K562 (cell line): ENCODE measurements around the gene ATAD3C. TPM values are rescaled to one million over a fixed set of nuclear protein-coding genes. Genes with fewer than 3 reads are reported as not detected.
A peak's percentile ranks its signal among the peaks of the same experiment; 100 is the strongest.

Experiments
- ATF4 ChIP-seq: fragments of 450-650 bp; formaldehyde crosslinking; IDR thresholded peaks from 2 replicates; pipeline ENCODE4 v1.4.0; 2022; ENCODE audit warnings: mild to moderate bottlenecking, moderate library complexity
- CREB5 ChIP-seq: fragments of 250-450 bp; sonication (Bioruptor Pico); IDR thresholded peaks from 2 replicates; pipeline ENCODE4 v1.5.0; 2020; ENCODE audit warnings: mild to moderate bottlenecking
- CXXC5 ChIP-seq: fragments of 250-450 bp; sonication (Bioruptor Pico); IDR thresholded peaks from 2 replicates; pipeline ENCODE4 v1.8.0; 2022; ENCODE audit warnings: inconsistent platforms, mild to moderate bottlenecking, moderate library complexity
- ELF4 ChIP-seq: fragments of 450-650 bp; formaldehyde crosslinking; IDR thresholded peaks from 2 replicates; pipeline ENCODE4 v1.4.0; 2022; ENCODE audit warnings: missing genetic modification characterization
- ELK1 ChIP-seq: sonication (generic); formaldehyde crosslinking; IDR thresholded peaks from 2 replicates; pipeline ENCODE4 v1.8.1; 2022; ENCODE audit warnings: missing genetic modification reagents
- ERF ChIP-seq: fragments of 450-650 bp; formaldehyde crosslinking; IDR thresholded peaks from 2 replicates; pipeline ENCODE4 v1.4.0; 2020; ENCODE audit warnings: mild to moderate bottlenecking, mixed read lengths
- FOXM1 ChIP-seq, 2 experiments: fragments of 450-650 bp in 1 of 2; sonication (generic) in 1 of 2; formaldehyde crosslinking in 1 of 2; IDR thresholded peaks; 2 replicates each; pipeline versions ENCODE4 v1.6.1 to v1.9.0; 2017 to 2022; ENCODE audit warnings: low read depth in 2 of 2, mild to moderate bottlenecking in 2 of 2, missing genetic modification reagents in 1 of 2, moderate library complexity in 1 of 2
- FOXP1 ChIP-seq: sonication (generic); formaldehyde crosslinking; IDR thresholded peaks from 2 replicates; pipeline ENCODE4 v1.8.0; 2022; ENCODE audit warnings: mild to moderate bottlenecking, missing genetic modification reagents
- HDAC2 ChIP-seq: fragments of 450-650 bp; IDR thresholded peaks from 2 replicates; pipeline ENCODE4 v1.6.1; 2016; ENCODE audit warnings: mild to moderate bottlenecking
- HMGXB4 ChIP-seq: sonication (generic); formaldehyde crosslinking; IDR thresholded peaks from 2 replicates; pipeline ENCODE4 v1.8.1; 2023; ENCODE audit warnings: mild to moderate bottlenecking, missing genetic modification reagents
- KLF10 ChIP-seq: fragments of 250-450 bp; sonication (Bioruptor Pico); IDR thresholded peaks from 2 replicates; pipeline ENCODE4 v1.6.1; 2021; ENCODE audit warnings: matching md5 sums
- KLF6 ChIP-seq: fragments of 250-450 bp; sonication (Bioruptor Pico); IDR thresholded peaks from 2 replicates; pipeline ENCODE4 v1.4.0; 2020; ENCODE audit warnings: mild to moderate bottlenecking, moderate library complexity, borderline replicate concordance
- LCOR ChIP-seq: sonication (generic); formaldehyde crosslinking; IDR thresholded peaks from 2 replicates; pipeline ENCODE4 v1.8.0; 2022; ENCODE audit warnings: mild to moderate bottlenecking, missing genetic modification reagents
- MYC ChIP-seq, 2 experiments: fragments of 250-450 bp in 1 of 2; sonication (Bioruptor Pico) in 1 of 2; IDR thresholded peaks; 2 replicates each; pipeline versions ENCODE4 v1.5.1 to v1.6.1; 2012 to 2021; ENCODE audit warnings: low read depth in 2 of 2, borderline replicate concordance in 1 of 2, improper control_type of control experiment in 1 of 2, low read length in 1 of 2, mild to moderate bottlenecking in 1 of 2, moderate library complexity in 1 of 2
- NCOA4 ChIP-seq: fragments of 450-650 bp; IDR thresholded peaks from 2 replicates; pipeline ENCODE4 v1.6.1; 2018; ENCODE audit warnings: mild to moderate bottlenecking; ENCODE audit not compliant: partially characterized antibody
- NR2C1 ChIP-seq, 2 experiments: fragments of 450-650 bp; IDR thresholded peaks; 2 replicates each; pipeline ENCODE4 v1.6.1; 2017; ENCODE audit warnings: mild to moderate bottlenecking in 2 of 2, antibody characterized with exemption in 1 of 2, inconsistent platforms in 1 of 2, missing compliant biosample characterization in 1 of 2, missing genetic modification characterization in 1 of 2
- SIX5 ChIP-seq, 2 experiments: IDR thresholded peaks; 2 replicates each; pipeline ENCODE4 v1.6.1; 2011; ENCODE audit warnings: low read length in 2 of 2, borderline replicate concordance in 1 of 2, low read depth in 1 of 2, mild to moderate bottlenecking in 1 of 2, moderate library complexity in 1 of 2; ENCODE audit not compliant: insufficient read depth in 1 of 2
- SLC30A9 ChIP-seq: fragments of 250-450 bp; sonication (Bioruptor Pico); IDR thresholded peaks from 2 replicates; pipeline ENCODE4 v1.8.0; 2022; ENCODE audit warnings: mild to moderate bottlenecking, moderate library complexity
- SMARCA4 ChIP-seq: fragments of 450-650 bp; IDR thresholded peaks from 2 replicates; pipeline ENCODE4 v1.6.1; 2016
- SRSF7 ChIP-seq: fragments of 200-400 bp; formaldehyde crosslinking; optimal IDR thresholded peaks from 2 replicates; pipeline ENCODE3; 2017; ENCODE audit warnings: mild to moderate bottlenecking, low read depth, low read length
- TARDBP ChIP-seq: fragments of 450-650 bp; IDR thresholded peaks from 2 replicates; pipeline ENCODE4 v1.6.1; 2016
- TCFL5 ChIP-seq: fragments of 250-450 bp; sonication (Bioruptor Pico); conservative IDR thresholded peaks from 2 replicates; pipeline ENCODE4 v1.6.1; 2021; ENCODE audit warnings: mild to moderate bottlenecking, moderate library complexity, matching md5 sums
- ZNF239 ChIP-seq: fragments of 250-450 bp; sonication (Bioruptor Pico); IDR thresholded peaks from 2 replicates; pipeline ENCODE4 v1.4.0; 2020; ENCODE audit warnings: mild to moderate bottlenecking
- ZNF311 ChIP-seq: fragments of 250-450 bp; sonication (Bioruptor Pico); IDR thresholded peaks from 2 replicates; pipeline ENCODE4 v1.4.0; 2020; ENCODE audit warnings: mild to moderate bottlenecking, moderate library complexity
- polyA plus RNA-seq, 8 experiments: library from polyadenylated mRNA; depleted of rRNA in 4 of 8; stranded (reverse) in 5 of 8; unstranded in 3 of 8; fragments of >200 nt; fragmentation: Nextera tagmentation in 2 of 8; fragmentation: Illumina TruSeq in 1 of 8; extraction: Ambion mirVana in 2 of 8; extraction: Trizol in 1 of 8; gene quantifications; 2 replicates each; pipeline versions ENCODE4 v1.2.1 to v1.2.3, GENCODE V29; 2011 to 2014; ENCODE audit warnings: inconsistent platforms in 1 of 8, missing spikeins in 1 of 8
- total RNA-seq, 7 experiments: library from RNA; depleted of rRNA in 6 of 7; stranded (reverse); fragments of >200 nt in 6 of 7; fragmentation: Illumina TruSeq in 2 of 7; extraction: Trizol in 2 of 7; gene quantifications; 2 replicates each; pipeline versions ENCODE4 v1.2.1 to v1.2.3, GENCODE V29; 2011 to 2021; ENCODE audit warnings: low replicate concordance in 1 of 7

ATAD3C gene
- total and polyA plus RNA-seq, 9 of the 15 experiments (the other 6 are each of a cell fraction or from before 2014, with no cell fraction given) = 0.03 to 0.18 TPM; not detected in 7

GRCh38 chr1:1407636-1408318, 41.7 kb upstream of the ATAD3C start (continued):
- no peak for TF ChIP-seq SIX5 (IDR thresholded peaks at IDR 0.05; ENCODE audit: borderline replicate concordance in 1 of 2, insufficient read depth in 1 of 2, low read depth in 1 of 2, low read length in 2 of 2)
- TF ChIP-seq CXXC5 (CRISPR knock-in tag) = no peak
- no peak for TF ChIP-seq ELF4
- no peak for TF ChIP-seq ATF4
- TF ChIP-seq MYC (IDR thresholded peaks at IDR 0.05; ENCODE audit: low read depth, low read length) = no peak
- TF ChIP-seq MYC (CRISPR knock-in tag; IDR thresholded peaks at IDR 0.05; ENCODE audit: borderline replicate concordance, low read depth) = no peak
- no peak for TF ChIP-seq FOXM1 (IDR thresholded peaks at IDR 0.05; ENCODE audit: low read depth)
- no peak for TF ChIP-seq FOXM1 (CRISPR knock-in tag; IDR thresholded peaks at IDR 0.05; ENCODE audit: low read depth)
- peak; percentile 55; the same call in 1 of the 2 replicates for TF ChIP-seq HDAC2
- TF ChIP-seq ELK1 = no peak
- no peak for TF ChIP-seq ERF (CRISPR knock-in tag)
- TF ChIP-seq KLF10 (CRISPR knock-in tag) = no peak
- 0 out of 2 replicates have a peak, but pooled peaks have one; percentile 27 for TF ChIP-seq FOXP1 (CRISPR knock-in tag)
- no peak for TF ChIP-seq ZNF311 (CRISPR knock-in tag)
- no peak for TF ChIP-seq TCFL5
- TF ChIP-seq CREB5 (CRISPR knock-in tag) = no peak
- no peak for TF ChIP-seq KLF6 (CRISPR knock-in tag)
- no peak for TF ChIP-seq NCOA4
- TF ChIP-seq NR2C1 (IDR thresholded peaks at IDR 0.05) = peak; percentile 45; the same call in 1 of the 2 replicates
- no peak for TF ChIP-seq NR2C1 (tag; IDR thresholded peaks at IDR 0.05)
- TF ChIP-seq TARDBP = no peak
- no peak for TF ChIP-seq SLC30A9 (CRISPR knock-in tag)
- TF ChIP-seq ZNF239 (CRISPR knock-in tag) = no peak
- TF ChIP-seq HMGXB4 = peak; percentile 4; the same call in 1 of the 2 replicates
- no peak for TF ChIP-seq SMARCA4
- no peak for TF ChIP-seq SRSF7
- TF ChIP-seq LCOR = 0 out of 2 replicates have a peak, but pooled peaks have one; percentile 28
